ENCODE results near the gene ABI3BP.
"Not testable (repeated sequence)": the region's sequence is repeated elsewhere in the genome, so short reads cannot be mapped to it uniquely, and the experiment has no call there.

Gene ABI3BP

DNA sequence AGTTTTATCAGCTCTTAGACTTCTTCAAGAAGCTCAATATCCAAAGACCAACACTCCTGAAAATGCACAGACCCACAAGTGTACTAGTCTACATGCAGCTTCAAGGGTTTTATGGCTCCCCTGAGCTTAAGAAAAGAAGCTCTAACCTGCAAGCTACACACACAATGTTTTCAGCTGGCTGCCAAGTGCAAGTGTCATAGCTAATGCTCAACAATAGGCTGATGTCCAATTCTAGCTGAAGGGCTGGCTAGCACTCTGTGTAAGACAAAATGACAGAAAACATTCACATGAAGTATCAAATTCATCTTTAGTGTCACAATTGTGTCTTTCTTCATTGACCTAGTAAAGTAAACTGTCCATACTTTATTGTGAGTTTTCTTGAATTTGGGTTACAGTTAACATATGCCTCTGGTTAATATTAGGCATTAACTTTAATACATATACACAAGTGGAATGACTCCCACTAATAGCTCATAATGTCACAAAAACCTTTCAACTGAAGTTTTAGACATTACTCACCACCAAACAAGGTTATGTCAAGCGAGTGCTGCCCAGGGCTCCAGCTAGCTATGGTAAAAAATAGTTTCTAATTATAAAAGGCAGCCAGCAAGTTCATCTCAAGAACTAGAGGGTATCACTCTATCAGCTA is 15.1 kb downstream of the ABI3BP start:
- DNase-seq = no peak

DNA sequence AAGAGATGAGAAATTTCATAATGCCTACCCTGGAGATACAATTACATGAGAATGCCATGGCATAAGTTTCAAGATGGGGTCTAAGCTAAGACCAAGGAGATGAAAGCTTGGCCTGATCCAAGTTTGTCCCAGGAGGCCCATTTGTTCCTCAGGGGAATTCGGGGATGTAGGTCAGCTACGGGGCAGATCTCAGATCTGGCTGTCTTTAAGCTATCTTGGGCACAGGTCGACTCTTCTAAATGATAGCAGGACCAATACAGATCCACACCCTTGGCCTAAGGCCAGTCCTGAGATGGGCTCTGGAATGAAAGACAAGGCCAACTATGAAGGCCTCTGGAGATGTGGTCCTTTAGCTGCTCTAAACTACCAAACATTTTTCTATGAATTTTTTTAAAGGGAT is 16.6 kb downstream of the ABI3BP start:
- no peak for DNase-seq

DNA sequence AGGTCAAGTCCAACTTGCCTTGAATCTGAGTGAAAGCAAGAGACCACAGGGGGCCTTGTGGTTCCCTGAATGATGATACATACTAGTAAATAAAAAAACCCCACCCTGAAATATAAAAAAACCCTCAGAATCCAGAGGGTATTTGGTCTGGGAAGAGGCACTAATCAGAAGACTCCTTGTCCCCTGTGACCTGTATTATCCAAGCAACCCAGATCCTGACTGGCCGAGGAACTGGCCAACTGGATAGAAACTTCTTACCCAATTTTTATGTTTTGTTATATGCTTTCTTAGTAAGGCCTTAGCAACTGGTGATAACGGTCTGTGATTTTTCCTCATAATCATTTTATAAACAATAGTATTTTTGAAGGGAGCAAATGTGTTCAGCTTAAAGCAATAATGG is 17.5 kb downstream of the ABI3BP start:
- DNase-seq = no peak

DNA sequence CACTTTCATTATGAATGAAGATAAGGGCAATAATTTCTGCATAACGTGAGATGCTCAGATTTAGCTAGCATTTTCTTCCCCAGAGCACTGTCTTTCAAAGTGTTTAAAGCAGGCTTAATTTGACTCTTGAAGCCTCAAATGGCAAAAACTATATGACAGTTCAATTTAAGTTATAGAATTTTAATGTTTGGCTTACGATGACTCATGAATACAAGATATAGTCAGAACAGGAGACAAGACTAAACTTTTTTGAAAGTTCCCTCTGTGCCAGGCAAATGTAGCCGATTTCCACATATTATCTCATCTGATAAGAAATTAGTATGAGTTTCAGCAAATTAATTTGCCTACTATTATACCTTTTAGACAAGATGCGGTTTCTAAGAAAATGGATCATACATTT is 19.6 kb downstream of the ABI3BP start:
- no peak for DNase-seq

DNA sequence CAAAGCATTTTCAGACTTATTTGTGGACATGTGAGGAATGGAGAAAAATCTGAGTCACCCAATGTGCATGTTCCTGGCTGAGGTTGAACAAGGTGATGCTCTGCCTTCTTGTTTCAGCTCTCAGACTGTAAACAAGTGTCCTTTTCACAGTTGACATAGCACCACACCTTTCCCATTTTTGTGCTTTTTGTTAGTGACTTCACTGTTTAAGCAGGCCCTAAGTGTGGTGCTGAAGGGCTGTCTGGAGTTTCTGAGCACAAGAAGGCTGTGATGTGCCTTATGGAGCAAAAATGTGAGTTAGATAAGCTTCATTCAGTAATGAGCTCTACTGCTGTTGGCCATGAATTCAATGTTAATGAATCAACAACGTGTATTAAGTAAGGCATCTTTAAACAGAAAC is 20.4 kb downstream of the ABI3BP start:
- no peak for DNase-seq

DNA sequence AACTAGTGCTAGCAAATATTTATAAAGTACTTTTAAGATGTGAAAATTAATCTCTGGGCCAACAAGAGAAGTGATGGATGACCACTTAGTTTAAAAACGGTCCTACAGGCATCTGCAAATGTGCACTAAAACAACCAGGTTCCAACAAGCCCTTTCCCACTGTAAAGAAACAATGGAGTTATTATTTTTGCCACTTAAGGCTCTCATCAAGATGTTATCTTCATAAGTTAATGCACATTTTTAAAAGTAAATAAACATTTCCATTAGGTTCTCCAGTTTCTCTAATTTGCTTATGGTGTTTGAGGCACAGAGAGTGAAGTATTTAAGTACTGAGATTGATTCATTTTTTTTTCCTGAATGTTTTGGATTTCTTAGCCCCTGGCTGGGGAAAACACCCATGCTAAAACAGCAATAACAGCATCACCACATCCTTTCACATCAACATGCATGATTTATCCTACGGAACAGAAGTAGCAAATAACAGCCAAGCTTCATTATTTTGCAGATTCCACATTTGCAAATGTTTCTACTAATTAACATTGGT is 20.8 kb downstream of the ABI3BP start:
- no peak for DNase-seq

DNA sequence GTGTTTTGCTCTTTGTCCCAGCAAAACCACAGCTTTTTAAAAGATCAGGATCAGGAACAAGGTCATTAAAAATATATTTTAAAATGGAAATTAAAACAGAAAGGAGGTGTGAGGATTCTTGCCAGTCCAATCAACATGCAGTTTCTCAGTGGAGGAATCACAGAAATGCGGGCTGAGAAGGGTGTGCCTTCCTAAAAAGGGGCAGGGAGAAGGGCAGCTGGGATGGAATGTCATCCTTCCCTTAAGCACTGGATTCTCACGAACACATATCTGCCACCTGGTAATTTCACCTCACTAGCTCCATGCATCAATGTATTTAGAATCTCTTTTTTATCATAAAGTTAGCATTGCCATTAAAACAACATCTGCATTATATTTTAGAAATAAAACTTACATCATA is 21.4 kb downstream of the ABI3BP start:
- DNase-seq = no peak

DNA sequence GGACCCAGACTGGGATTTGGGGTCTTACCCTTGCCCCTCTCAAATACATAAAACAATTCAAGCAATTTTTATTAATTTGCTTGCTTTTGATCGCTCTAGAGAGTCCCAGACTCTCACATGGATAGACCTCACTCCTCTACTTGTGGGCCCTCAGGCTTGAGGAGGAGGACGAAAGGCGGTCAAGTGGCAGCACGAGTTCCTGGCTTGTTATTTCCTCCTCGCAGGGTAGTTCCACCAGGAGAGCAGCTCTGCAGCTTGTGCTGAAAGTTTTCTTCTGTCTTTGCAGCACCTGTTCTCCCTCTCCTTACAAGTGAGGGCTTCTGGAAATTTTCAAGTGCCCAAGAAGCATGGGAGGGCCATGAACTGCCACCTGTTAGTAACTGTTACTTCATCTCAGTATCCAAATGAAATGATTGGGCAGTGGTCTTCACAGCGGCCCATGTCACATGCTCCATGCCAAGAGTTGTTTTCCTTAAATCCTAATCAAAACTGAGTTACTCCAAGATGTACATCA is 22.7 kb downstream of the ABI3BP start:
- DNase-seq = no peak

DNA sequence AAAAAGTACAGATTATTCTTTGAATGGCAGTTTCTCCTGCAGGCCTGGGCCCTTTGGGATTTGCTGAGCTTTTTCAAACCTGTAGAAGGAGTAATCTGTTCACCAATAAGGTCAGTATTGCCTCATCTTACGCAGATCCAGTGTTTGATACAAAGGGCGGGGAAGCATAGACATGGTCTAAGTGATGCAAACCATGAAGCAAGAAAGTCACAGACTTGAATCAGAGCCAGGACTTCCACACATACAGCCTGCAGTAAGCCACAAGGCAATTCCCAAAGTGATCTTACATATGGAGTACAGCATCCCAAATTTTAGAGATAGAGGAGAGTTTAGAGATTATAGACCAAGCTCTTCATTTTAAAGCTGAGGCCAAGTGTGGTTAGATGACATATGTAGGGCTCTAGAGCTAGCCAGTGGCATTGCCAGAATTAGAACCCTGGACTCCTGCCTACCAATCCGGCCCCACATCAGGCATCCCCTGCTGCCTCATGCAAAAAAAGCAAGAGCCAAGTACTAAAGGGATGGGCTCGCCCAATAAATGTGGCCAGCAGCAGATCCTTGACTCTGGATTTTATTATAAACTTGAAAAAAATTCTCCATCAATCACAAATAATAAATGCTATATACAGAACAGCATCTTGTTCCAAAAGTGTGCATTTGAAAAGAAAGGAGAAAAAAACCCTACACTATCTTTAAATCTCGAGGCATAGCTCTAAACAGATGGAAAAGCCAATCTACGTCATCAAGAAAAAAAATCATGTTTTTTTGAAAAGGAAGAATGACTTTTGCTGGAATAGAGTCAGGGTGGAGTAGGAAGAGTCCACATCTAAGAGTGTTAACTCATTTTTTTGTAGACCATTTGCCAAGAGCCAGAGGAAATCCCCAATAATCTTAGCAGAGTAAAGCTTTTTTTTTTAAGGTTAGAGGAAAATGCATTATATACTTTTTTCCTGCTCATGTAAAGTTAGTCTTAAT is 24.0 kb downstream of the ABI3BP start:
- DNase-seq = no peak

DNA sequence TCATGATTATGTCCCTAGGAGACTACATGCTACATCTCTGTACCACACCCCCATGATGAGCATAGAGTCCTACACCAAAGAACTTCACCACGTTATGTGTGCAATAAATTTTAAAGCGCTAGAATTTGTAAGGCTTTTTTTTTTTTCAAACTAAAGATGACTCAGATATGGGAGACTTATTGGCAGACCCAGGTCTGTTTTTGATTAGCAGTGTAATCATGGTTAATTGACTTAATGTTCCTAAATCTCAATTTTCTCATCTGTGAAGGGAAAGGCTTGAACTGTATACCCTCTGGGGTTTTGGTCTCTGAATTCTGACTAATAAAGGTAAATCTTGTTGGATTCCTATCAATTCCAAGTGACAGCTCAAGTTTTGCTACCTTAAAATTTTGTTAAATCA is 26.4 kb downstream of the ABI3BP start:
- no peak for DNase-seq

DNA sequence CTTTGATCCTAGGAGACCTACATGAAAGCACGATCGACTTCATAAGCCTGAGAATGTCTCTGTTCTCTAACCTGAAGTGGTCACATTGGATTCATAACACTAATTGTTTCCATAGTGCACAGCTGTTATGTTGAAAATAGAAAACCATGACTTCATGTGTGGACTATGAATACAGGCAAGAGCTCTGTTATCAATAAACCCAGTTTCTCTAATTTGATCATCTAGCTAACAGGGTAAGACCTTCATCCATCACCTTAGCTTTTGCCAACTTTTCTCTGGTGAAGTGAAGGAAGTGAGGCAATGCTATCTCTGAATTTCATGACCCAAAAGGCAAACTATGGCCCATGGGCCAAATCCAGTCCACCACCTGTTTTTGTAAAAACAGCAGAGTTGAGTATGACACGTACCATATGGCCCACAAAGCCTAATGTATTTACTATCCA is 27.2 kb downstream of the ABI3BP start:
- DNase-seq = no peak

DNA sequence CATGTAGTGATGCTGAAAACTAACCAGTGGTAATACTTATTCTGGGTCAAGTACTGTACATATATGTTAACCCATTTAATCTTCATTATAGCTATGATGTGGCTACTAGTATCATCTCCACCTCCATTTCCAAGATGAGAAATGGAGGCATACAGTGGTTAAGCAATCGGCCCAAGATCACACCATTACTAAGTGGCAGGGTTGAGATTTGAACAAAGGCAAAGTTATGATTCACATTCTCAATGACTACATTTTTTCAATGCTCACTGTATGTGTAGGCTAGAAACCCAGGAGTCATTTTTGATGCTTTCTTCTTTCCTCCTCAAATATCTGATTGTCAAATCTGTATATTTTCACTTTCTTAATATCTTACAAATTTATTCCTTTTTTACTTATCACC is 30.2 kb downstream of the ABI3BP start:
- DNase-seq = no peak

DNA sequence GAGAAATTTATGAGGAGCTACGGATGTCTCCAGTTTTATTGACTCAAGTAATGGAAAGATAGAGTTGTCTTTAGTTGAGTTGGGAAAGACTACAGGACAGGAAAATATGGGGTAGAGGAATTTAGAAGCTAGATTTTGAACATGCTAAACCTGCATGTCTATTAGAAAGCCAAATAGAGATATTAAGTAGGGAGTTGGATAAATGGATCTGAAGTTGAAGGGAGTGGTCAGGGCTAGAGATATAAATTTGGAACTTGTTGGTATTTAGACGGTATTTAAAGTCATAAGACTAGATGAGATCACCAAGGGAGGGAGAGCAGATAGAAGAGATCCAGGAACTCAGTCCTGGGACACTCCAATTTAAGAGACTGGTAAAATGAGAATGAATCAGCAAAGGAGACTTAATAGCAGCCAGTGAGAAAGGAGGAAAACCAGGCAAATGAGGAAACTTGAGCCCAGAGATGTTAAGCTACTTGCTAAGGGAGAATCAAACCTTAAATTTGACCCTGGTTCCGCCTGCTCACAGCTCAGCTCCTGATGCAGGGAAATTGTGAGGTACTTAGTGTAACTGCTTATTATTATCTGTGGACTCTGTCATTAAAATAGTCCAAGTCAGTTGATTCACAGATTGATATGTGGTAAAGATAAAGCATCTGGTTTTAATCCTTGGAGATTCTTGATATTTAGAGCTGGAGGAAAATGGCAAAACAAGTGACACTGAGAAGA is 35.8 kb downstream of the ABI3BP start:
- DNase-seq = no peak

DNA sequence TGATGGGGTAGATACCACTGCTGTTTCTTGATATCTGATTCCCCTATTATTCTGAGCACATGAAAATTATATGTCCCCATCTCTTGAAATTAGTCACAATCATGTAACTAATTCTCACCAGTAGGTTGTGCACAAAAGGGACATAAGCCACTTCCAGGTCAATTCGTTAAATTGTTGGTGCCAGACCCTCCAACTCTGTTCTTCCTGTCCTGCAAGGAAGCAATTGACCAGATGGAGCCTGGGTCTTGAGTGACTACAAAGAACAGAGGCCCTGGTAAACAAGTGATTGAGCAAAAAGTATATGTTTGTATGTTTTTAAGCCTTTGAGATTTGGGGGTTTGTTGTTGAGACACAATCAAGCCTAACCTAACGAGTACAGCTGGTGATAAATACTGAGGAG is 36.9 kb downstream of the ABI3BP start:
- DNase-seq = no peak

DNA sequence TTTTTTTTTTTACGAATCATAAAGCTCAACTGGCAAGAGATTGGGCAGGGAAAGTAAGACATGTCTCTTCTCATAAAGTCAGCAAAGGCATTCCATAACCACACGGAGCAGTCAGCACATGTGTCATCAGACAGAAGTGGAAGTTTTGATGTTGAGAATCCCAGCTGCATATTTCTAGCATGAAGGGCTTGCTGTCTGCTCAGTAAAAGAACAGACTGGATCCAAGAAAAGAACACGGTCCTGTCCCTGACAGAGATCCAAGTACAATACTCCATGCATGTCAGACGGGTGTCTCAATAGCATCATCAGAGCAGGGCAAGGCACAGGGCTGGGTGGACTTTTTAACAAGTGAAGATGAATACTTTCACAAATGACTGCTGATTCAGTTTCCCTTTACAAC is 38.2 kb downstream of the ABI3BP start:
- no peak for DNase-seq

DNA sequence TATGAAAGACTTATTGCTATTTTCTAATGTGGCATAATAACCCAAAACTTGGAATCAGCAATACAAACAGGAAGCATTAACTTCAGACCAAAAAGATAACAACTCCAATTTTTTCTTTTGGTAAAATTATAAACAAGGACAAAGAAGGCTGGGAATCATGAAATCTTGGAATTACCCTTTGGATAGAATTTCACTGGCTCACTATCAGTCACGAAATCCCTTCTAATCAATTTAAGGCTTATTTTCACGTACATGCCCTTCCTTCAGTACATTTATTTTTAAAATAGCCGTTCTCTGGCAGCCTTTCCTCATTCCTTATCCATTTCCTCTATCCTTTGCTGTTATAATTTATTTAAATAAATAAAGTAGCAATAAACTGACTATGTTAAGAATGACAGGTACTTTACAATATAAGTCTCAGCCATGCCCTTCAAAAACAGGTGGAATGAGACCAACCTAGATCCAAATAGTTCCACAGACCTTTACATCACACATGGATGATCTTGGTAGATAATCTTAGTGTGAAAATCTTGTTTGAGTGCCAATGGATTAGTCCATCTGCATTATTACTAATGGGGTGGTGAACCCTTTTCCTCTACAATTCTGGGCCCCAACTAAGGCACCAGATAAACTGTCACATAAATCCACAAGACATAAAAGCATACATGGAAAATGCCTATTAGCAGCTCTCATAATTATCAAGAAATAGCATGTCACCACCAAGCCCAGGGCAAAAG is 38.9 kb downstream of the ABI3BP start:
- no peak for DNase-seq

DNA sequence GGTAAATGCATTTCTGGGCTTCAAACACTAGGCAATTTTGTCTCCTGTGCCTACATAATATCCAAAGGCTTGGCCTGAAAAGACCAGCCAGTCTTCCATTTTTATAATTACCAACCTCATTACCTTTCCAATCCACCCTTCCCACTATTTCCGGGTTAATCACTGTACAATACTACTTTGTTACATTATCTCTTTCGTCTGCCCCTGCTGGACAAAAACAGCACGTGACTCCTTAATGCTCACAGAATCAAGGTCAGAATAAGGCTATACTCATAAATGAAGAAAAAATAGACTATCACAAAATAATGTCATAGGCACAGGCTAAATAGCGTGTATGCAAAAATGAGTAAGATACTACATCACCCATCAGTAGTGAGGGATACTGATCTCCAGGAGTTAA is 40.1 kb downstream of the ABI3BP start:
- no peak for DNase-seq

DNA sequence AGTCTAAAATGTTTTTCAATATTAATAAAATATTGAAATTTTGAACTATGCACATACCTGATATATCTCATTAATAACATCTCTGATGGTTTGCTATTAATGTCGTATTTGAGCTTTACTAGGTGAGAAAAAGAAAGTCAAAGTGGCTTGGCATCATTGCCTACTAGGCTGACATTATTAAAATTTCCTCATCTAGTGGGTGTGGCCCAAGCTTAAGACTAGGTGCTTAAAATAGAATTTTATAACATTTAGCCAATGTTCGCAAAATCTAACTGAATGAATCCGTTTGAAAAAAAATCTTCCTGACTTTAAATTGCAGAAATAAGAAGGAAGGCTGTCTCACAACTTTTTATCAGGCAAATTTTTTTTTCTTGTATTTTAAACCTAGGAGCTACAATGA is 46.1 kb downstream of the ABI3BP start:
- no peak for DNase-seq

DNA sequence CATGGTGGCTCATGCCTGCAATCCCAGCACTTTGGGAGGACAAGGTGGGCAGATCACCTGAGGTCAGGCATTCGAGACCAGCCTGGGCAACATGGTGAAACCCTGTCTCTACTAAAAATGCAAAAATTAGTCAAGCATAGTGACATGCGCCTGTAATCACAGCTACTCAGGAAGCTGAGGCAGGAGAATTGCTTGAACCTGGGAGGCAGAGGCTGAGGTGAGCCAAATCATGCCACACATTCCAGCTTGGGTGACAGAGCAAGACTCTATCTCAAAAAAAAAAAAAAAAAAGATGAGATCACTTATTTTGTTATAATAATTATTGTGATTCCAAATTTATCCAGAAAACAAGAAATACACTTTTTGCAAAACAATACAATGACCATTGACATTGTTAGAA is 47.1 kb downstream of the ABI3BP start:
- not testable (repeated sequence) for DNase-seq

DNA sequence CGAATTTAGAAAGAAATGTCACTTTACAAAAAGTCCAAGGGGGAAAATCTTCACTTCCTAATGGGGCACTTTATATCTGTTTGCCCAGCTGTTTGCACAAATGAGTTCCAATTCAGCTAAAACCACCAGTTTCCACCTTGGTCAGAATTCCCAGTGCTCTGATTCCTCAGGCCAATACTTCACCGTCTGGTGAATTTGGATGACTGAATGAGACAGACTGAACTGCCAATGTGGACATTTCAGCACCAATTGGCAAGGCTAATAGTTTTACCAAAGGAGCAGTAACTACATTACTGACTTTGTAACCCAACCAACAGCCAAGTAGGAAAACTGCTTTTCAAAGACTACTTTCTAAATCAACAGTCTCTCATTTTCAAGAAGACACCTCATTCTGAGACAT is 51.8 kb downstream of the ABI3BP start:
- DNase-seq = no peak

DNA sequence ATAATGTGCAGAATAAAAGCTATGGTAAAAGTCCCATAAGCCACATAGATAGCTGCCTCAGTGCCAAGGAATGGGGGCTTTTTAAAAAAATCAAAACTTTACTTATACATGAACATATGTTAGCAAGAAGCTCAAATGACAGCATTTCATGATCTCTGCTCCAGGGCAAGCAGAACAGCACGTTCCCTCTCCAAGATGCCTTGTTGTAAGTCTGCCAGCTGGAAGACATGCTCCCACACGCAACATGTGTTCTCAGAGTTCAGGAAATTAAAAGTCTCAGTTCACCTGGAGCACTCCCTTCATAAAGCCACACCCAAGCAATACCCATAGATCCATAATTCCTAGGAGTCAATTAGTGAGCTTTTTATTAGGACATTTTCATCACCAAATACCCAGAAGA is 52.2 kb downstream of the ABI3BP start:
- DNase-seq = no peak

DNA sequence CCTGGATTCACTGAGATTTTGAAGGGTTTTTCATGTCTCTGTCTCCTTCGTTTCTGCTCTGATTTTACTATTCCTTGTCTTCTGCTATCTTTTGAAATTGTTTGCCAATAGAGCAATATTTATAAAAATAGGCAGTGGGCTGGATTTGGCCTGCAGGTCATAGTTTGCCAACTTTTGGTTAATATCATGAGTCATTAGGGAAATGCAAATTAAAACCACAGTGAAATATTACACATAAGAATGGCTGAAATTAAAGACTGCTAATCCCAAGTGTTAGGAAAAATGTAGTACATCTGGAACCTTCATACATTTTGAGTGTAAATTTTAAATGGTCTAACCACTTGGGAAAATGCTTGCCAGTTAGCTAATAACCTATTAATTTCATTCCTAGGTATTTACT is 56.3 kb downstream of the ABI3BP start:
- no peak for DNase-seq
